Vagina (tissue), 2 donors: ENCODE measurements around the gene PTGR3.

Source experiments
- POLR2A ChIP-seq, 2 donors: fragments of 450-650 bp; IDR thresholded peaks; one replicate each; pipeline ENCODE4 v1.6.1; 2017; ENCODE audit warnings: antibody characterized with exemption in 2 of 2, mild to moderate bottlenecking in 2 of 2, moderate library complexity in 2 of 2
- POLR2AphosphoS5 ChIP-seq, 2 donors: sonication (generic); formaldehyde crosslinking; IDR thresholded peaks; one replicate each; pipeline ENCODE4 v1.9.0; 2017; ENCODE audit warnings: antibody characterized with exemption in 2 of 2, mild to moderate bottlenecking in 2 of 2, low read depth in 1 of 2; ENCODE audit not compliant: insufficient read depth in 1 of 2
- TF ChIP-seq, protein P1 (sequence below), 3 experiments: fragments of 450-650 bp in 2 of 3; fragments of 200-600 bp in 1 of 3; sonication (generic) in 1 of 3; IDR thresholded peaks; one replicate each; pipeline ENCODE4 v1.5.1; 2017 to 2019; ENCODE audit warnings: antibody characterized with exemption in 3 of 3, mild to moderate bottlenecking in 2 of 3, moderate library complexity in 2 of 3

DNA sequence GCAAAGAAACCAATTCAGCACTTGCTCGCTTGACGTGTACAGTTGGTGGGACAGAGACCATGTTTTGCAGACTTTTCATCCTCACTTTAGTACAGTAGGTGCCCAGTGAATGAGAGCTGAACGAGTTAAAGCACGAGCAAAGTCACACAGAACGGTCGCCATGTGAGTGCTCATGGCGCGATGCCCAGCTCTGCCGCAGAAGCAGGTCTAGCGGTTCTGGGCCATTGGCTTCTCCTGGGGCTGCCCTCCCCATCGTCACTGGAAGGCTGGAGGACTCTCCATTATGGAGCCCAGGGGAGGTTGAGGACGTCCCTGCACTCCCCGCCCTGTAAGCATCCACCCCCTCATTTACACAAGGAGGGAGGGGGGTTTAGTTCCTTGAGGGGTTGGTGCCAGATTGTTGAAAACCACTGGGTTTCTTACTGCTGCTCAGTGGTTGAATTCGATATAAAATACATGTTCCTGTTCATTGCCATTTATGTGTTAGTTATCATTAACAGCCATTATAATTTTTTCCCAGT lies 24.9 kb downstream of the PTGR3 start:
- TF ChIP-seq POLR2A (IDR thresholded peaks at IDR 0.05), result no peak
- TF ChIP-seq, protein P1, sequence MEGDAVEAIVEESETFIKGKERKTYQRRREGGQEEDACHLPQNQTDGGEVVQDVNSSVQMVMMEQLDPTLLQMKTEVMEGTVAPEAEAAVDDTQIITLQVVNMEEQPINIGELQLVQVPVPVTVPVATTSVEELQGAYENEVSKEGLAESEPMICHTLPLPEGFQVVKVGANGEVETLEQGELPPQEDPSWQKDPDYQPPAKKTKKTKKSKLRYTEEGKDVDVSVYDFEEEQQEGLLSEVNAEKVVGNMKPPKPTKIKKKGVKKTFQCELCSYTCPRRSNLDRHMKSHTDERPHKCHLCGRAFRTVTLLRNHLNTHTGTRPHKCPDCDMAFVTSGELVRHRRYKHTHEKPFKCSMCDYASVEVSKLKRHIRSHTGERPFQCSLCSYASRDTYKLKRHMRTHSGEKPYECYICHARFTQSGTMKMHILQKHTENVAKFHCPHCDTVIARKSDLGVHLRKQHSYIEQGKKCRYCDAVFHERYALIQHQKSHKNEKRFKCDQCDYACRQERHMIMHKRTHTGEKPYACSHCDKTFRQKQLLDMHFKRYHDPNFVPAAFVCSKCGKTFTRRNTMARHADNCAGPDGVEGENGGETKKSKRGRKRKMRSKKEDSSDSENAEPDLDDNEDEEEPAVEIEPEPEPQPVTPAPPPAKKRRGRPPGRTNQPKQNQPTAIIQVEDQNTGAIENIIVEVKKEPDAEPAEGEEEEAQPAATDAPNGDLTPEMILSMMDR (IDR thresholded peaks at IDR 0.05), result no peak
- TF ChIP-seq POLR2AphosphoS5 (IDR thresholded peaks at IDR 0.05; ENCODE audit: insufficient read depth in 1 of 2, low read depth in 1 of 2), result no peak
